Erythroblast (primary cell): ENCODE measurements around the gene MPPED1.

Source experiments
- GATA1 ChIP-seq: IDR thresholded peaks from 2 replicates; pipeline ENCODE4 v1.6.1; 2011; ENCODE audit warnings: low read depth, mild to moderate bottlenecking, control low read depth, low read length, moderate library complexity
- POLR2A ChIP-seq: IDR thresholded peaks from 2 replicates; pipeline ENCODE4 v1.6.1; 2011; ENCODE audit warnings: mild to moderate bottlenecking, low read length

- TF ChIP-seq POLR2A (no peak), GATA1 (no peak)
These were observed 7.0 kb upstream of the MPPED1 start for GRCh38 chr22:43404673-43405385.
